D721Med (cell line): Measurements from ENCODE around the gene PRDM4.

Source experiments
- DNase-seq: peaks from one replicate; pipeline ENCODE4 v3.0.0; 2011; ENCODE audit warnings: low spot score; ENCODE audit not compliant: insufficient read length
- FAIRE-seq: peaks from 2 replicates; lab custom pipeline; 2011; peaks lifted over from hg19 to GRCh38; lab: Jason Lieb, UNC
- TF ChIP-seq, protein P1 (sequence below): IDR thresholded peaks from 2 replicates; pipeline ENCODE4 v1.5.1; 2012; ENCODE audit warnings: mild to moderate bottlenecking, control low read depth; ENCODE audit not compliant: insufficient read depth; ENCODE audit errors: missing control alignments

Gene PRDM4

DNA sequence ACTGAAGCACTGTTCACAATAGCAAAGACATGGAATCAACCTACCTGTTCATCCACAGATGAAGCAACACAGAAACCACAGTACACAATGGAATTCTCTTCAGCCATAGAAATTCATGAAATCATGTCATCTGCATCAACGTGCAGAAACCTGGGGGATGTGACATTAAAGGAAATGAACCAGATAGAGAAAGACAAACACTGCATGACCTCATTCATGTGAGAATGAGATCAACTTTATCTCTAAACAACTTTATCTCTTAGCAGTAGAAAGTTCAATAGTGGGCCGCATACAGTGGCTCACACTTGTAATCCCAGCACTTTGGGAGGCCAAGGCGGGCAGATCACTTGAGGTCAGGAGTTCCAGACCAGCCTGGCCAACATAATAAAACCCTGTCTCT is 33.5 kb upstream of the PRDM4 start:
- DNase-seq, result no peak
- TF ChIP-seq, protein P1, sequence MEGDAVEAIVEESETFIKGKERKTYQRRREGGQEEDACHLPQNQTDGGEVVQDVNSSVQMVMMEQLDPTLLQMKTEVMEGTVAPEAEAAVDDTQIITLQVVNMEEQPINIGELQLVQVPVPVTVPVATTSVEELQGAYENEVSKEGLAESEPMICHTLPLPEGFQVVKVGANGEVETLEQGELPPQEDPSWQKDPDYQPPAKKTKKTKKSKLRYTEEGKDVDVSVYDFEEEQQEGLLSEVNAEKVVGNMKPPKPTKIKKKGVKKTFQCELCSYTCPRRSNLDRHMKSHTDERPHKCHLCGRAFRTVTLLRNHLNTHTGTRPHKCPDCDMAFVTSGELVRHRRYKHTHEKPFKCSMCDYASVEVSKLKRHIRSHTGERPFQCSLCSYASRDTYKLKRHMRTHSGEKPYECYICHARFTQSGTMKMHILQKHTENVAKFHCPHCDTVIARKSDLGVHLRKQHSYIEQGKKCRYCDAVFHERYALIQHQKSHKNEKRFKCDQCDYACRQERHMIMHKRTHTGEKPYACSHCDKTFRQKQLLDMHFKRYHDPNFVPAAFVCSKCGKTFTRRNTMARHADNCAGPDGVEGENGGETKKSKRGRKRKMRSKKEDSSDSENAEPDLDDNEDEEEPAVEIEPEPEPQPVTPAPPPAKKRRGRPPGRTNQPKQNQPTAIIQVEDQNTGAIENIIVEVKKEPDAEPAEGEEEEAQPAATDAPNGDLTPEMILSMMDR, result no peak
- FAIRE-seq, result no peak

DNA sequence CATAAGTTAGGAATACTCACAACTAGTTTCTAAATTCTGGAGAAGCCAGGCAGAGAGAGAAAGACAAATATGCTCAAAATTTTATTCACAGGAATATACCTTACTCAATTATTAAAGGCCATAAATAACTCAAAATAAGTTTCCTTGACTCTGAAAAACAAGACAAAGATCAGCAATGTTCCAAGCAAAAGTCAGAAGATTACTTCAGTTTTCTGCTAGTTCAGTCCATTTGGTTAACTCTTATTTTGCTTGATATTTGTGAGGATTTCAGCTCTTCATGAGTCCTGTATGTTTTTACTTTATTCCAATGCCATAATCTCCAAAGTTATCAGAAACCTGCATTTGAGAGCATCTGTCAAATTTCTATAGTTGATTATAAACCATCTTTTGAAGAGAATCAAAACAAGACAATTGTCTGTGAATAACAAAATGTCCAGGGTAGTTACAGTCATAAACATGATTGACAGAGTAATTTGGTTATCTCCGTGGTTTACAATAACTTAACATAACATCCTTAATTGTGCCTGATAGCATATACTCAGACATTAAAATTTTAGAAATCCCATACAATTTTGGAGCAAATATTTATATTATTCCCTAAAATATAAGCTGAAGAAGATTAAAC is 30.6 kb upstream of the PRDM4 start:
- no peak for DNase-seq
- TF ChIP-seq, protein P1, result no peak
- no peak for FAIRE-seq

DNA sequence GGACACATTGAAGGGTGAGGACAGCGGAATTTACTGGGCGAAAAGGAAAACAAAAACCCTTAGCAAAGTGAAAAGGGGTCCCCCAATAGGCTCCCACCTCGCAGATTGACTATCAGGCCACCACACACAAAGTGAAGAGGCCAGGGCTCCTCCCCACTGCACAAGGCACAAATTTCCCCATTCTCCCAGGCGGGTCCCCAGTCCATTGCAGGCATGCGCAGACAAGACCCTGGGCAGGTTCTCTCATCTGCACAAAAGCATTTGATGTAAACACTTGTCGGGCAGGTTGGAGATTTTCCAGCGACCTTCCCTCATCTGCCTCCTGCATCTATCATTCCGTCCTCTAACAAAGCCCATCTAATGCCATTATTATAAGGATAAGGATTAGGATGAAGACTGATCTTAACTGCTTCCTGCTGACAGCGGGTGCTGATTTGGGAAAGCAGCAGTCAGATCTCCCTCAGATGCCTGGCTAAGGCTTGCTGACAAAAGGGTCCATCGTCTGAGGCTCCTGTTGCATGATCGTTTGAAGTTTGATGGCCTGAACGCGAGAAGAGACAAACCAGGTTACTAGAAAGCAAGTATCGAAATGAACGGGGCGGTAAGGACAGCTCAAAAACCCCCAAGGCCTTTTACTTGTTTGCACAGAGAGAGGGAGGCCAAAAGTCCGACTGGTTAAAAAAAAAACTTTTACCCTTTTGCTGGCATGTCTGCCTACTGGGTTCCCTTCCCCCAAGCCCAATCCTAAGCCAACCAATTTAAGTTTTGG is 27.9 kb upstream of the PRDM4 start:
- FAIRE-seq, result no peak

DNA sequence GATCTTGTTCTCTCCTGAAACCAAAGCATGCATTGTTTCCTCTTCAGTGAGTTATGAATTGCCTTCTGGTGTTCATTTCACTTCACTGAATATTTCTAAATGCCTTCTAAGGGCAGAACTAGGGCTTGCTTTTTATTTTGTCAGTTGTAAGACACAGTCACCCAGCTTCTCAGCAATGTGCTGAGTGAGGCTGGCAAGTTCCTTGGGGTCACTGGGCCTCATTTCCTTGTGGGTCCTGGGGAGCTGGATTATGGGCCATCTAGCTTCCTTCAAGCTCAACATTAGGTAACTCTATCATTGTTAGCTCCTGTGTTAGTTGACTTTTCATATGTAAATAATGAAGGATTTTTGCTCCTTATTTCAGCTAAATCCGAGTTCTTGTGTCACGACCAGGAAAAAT is 27.3 kb upstream of the PRDM4 start:
- DNase-seq, result no peak
- TF ChIP-seq, protein P1, result no peak
- FAIRE-seq, result no peak

More for the DNA sequence above, 27.9 kb upstream of the PRDM4 start:
- TF ChIP-seq, protein P1, result no peak
- DNase-seq, result no peak

DNA sequence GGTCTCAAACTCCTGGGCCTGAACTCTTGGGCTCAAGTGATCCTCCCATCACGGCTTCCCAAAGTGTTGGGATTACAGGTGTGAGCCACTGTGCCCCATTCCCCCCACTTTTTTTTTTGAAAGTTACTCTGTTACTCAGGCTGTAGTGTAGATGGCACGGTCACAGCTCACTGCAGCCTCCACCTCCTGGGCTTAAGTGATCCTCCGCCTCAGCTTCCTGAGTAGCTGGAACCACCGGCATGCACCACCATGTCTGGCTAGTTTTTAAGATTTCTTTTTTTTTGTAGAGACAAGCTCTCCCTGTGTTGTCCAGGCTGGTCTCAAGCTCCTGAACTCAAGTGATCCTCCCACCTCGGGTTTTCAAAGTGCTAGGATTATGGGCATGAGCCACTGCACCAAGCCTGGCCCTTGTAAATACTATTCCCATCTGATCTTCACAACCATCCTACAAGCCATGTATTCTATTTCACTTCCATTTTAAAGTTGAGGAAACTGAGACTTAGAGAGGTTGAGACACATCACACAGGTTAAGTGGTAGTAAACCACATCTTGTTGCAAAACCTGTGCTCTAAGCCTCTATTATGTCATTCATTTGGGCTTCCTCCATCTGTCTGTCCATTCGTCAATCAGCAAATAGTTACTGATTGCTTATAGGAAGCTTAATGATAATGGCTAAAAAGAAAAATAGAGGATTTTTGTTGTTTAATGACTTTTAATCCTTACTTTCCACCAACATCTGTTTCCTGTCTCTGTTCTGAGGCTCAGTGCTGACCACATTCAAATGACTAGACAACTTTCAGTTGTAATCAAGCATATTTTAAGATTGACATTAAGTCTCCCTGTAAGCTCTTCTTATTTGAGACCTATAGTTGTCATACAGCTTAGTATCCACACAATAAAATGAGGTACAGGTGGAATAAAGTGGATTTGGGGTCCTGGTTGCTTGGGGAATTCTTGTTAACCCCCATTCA is 22.8 kb upstream of the PRDM4 start:
- DNase-seq (no peak), FAIRE-seq (no peak)
- TF ChIP-seq, protein P1, result no peak

DNA sequence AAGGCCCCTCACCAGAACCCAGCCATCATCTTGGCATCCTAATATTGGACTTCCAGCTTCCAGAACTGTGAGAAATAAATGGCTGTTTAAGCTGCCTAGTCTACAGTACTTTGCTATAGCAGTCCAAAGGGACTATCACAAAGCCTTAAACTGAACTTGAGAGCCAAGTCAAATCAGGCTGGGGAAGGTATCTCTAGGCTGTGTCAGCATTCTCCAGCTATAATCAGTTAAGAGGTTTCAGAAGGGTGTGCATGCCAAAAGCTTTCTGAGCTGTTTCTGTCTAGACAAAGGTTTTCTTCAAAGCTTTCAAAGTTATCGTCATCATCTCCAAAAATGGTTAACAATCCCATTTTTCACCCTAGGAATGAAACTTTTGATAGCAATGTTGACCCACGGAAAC is 21.1 kb upstream of the PRDM4 start:
- TF ChIP-seq, protein P1, result no peak
- no peak for DNase-seq
- no peak for FAIRE-seq
